Gastrocnemius medialis (tissue), 4 donors: ENCODE results near the gene ZBTB6. TPM values are rescaled to one million over a fixed set of nuclear protein-coding genes. Genes with fewer than 3 reads are reported as not detected.

Source experiments
- ATAC-seq, 2 donors: fragments of 150-250 bp; one replicate each; pipeline ENCODE4 v1.9.1; 2016
- DNase-seq, 2 donors: peaks; one replicate each; pipeline ENCODE4 v3.0.0-alpha.2; 2019
- H3K27ac ChIP-seq, 4 donors: fragments of 200-600 bp; sonication (generic); 1 replicate in 1 of 4; 2 replicates in 3 of 4; pipeline ENCODE4 v1.5.1; 2016 to 2018; ENCODE audit warnings: mild to moderate bottlenecking in 2 of 4, moderate library complexity in 1 of 4
- H3K27me3 ChIP-seq, 3 donors: fragments of 200-600 bp; sonication (generic) in 2 of 3; 1 replicate in 1 of 3; 2 replicates in 2 of 3; pipeline versions ENCODE4 v1.5.1 to v1.6.0; 2016 to 2019; ENCODE audit warnings: mild to moderate bottlenecking in 1 of 3, moderate library complexity in 1 of 3
- H3K36me3 ChIP-seq, 2 donors: fragments of 200-600 bp; sonication (generic) in 1 of 2; one replicate each; pipeline ENCODE4 v1.5.1; 2017 to 2018
- H3K4me1 ChIP-seq, 2 donors: fragments of 200-600 bp; sonication (generic) in 1 of 2; one replicate each; pipeline ENCODE4 v1.5.1; 2016 to 2017; ENCODE audit warnings: mild to moderate bottlenecking in 2 of 2
- H3K4me3 ChIP-seq, 4 donors: fragments of 200-600 bp; sonication (generic) in 3 of 4; 1 replicate in 1 of 4; 2 replicates in 3 of 4; pipeline ENCODE4 v1.5.1; 2016 to 2019; ENCODE audit warnings: mild to moderate bottlenecking in 2 of 4
- H3K9me3 ChIP-seq, 3 donors: fragments of 200-600 bp; sonication (generic) in 2 of 3; 1 replicate in 1 of 3; 2 replicates in 2 of 3; pipeline ENCODE4 v1.5.1; 2016 to 2019
- POLR2A ChIP-seq, 2 donors: fragments of 450-650 bp; IDR thresholded peaks; one replicate each; pipeline ENCODE4 v1.6.1; 2017; ENCODE audit warnings: antibody characterized with exemption in 2 of 2, mild to moderate bottlenecking in 2 of 2, moderate library complexity in 2 of 2
- in situ Hi-C, 4 donors: fragments of 200-750 bp; cut with MboI; loops; one replicate each; pipeline versions ENCODE4 v1.15.0 to v1.8.0; 2017; ENCODE audit warnings: low sequenced_read_pairs in 4 of 4
- intact Hi-C: fragments of 100-400 bp; cut with DNase I; formaldehyde crosslinking; loops from one replicate; pipeline ENCODE4 v1.15.1; 2023; ENCODE audit warnings: low total_unique reads
- total RNA-seq, 4 donors: library from RNA; depleted of rRNA; stranded (reverse); fragments of >200 nt; gene quantifications; one replicate each; pipeline versions ENCODE4 v1.1.0 to v1.2.3, GENCODE V29; 2016
- TF ChIP-seq, protein P1 (sequence below), 5 experiments: fragments of 450-650 bp in 3 of 5; fragments of 200-600 bp in 2 of 5; sonication (generic) in 2 of 5; IDR thresholded peaks in 4 of 5; conservative IDR thresholded peaks in 1 of 5; 1 replicate in 4 of 5; 2 replicates in 1 of 5; pipeline ENCODE4 v1.5.1; 2016 to 2019; ENCODE audit warnings: antibody characterized with exemption in 5 of 5, mild to moderate bottlenecking in 3 of 5, moderate library complexity in 3 of 5

ZBTB6 gene
- total RNA-seq, 4 donors from 2014 or later = 4.5 to 12.0 (median 7.8) TPM

- ATAC-seq = no peak
- H3K9me3 ChIP-seq = no peaks in the 10 kb centered on the region
- no peaks in the 10 kb centered on the region for H3K4me1 ChIP-seq
- DNase-seq = no peak
- H3K36me3 ChIP-seq = peaks cover 4 to 45% of the 10 kb centered on the region in 2 donors
- H3K4me3 ChIP-seq = no peak overlapping the region
- no peak overlapping the region for H3K27ac ChIP-seq
- intact Hi-C loops = no loop called here
- H3K27me3 ChIP-seq = no peaks in the 10 kb centered on the region
- in situ Hi-C loops = no loop called here
- TF ChIP-seq, protein P1, sequence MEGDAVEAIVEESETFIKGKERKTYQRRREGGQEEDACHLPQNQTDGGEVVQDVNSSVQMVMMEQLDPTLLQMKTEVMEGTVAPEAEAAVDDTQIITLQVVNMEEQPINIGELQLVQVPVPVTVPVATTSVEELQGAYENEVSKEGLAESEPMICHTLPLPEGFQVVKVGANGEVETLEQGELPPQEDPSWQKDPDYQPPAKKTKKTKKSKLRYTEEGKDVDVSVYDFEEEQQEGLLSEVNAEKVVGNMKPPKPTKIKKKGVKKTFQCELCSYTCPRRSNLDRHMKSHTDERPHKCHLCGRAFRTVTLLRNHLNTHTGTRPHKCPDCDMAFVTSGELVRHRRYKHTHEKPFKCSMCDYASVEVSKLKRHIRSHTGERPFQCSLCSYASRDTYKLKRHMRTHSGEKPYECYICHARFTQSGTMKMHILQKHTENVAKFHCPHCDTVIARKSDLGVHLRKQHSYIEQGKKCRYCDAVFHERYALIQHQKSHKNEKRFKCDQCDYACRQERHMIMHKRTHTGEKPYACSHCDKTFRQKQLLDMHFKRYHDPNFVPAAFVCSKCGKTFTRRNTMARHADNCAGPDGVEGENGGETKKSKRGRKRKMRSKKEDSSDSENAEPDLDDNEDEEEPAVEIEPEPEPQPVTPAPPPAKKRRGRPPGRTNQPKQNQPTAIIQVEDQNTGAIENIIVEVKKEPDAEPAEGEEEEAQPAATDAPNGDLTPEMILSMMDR (IDR thresholded peaks at IDR 0.05 in 4 of 5, conservative IDR thresholded peaks at IDR 0.05 in 1 of 5) = no peak
- no peak for TF ChIP-seq POLR2A (IDR thresholded peaks at IDR 0.05)
Observed at GRCh38 chr9:122860319-122861142, 52.6 kb downstream of the ZBTB6 start.

Other genes starting within 250 kb of the ZBTB6 start
- gene OR1L3, start 238.2 kb downstream of the ZBTB6 start, total RNA-seq = not detected
- not detected for gene OR1L4, start 189.3 kb downstream of the ZBTB6 start, total RNA-seq
- gene OR1L6, start 171.0 kb downstream of the ZBTB6 start, total RNA-seq = not detected
- not detected for gene OR5C1, start 124.4 kb downstream of the ZBTB6 start, total RNA-seq
- not detected for gene OR1K1, start 113.2 kb downstream of the ZBTB6 start, total RNA-seq
- gene PDCL, start 84.7 kb downstream of the ZBTB6 start, total RNA-seq = 10 to 100 TPM in 1 of 4 donors, 1 to 10 TPM in 3; 3.3 to 10.7 (median 5.6) TPM
- gene RC3H2, start 8.0 kb downstream of the ZBTB6 start, total RNA-seq = 10 to 100 TPM; 29.4 to 45.2 (median 36.6) TPM
- gene ZBTB26, start 18.2 kb upstream of the ZBTB6 start, total RNA-seq = 1 to 10 TPM; 1.6 to 6.3 (median 2.6) TPM
- 10 to 100 TPM; 23.7 to 33.8 (median 26.6) TPM for gene RABGAP1, start 27.7 kb upstream of the ZBTB6 start, total RNA-seq
- gene GPR21, start 120.3 kb upstream of the ZBTB6 start, total RNA-seq = 1 to 10 TPM in 2 of 4 donors, not detected in 2; 1.3 to 1.8 TPM